Measurements from ENCODE around the gene TAF11L12.
"Not testable (repeated sequence)": the region's sequence is repeated elsewhere in the genome, so short reads cannot be mapped to it uniquely, and the experiment has no call there.

- not testable (repeated sequence) for TF ChIP-seq ZNF747 (tag by site-specific recombination; IDR thresholded peaks at IDR 0.05); ZNF19 (tag by site-specific recombination; IDR thresholded peaks at IDR 0.05; ENCODE audit: low read depth); PRDM4 (tag by site-specific recombination; IDR thresholded peaks at IDR 0.05)
- TF ChIP-seq, protein P1, sequence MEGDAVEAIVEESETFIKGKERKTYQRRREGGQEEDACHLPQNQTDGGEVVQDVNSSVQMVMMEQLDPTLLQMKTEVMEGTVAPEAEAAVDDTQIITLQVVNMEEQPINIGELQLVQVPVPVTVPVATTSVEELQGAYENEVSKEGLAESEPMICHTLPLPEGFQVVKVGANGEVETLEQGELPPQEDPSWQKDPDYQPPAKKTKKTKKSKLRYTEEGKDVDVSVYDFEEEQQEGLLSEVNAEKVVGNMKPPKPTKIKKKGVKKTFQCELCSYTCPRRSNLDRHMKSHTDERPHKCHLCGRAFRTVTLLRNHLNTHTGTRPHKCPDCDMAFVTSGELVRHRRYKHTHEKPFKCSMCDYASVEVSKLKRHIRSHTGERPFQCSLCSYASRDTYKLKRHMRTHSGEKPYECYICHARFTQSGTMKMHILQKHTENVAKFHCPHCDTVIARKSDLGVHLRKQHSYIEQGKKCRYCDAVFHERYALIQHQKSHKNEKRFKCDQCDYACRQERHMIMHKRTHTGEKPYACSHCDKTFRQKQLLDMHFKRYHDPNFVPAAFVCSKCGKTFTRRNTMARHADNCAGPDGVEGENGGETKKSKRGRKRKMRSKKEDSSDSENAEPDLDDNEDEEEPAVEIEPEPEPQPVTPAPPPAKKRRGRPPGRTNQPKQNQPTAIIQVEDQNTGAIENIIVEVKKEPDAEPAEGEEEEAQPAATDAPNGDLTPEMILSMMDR (tag by site-specific recombination; IDR thresholded peaks at IDR 0.05): not testable (repeated sequence)
Observed at GRCh38 chr5:17607461-17607860, 2.7 kb upstream of the TAF11L12 start.
